HCT116 (cell line): ENCODE results near the gene RFTN1. TPM values are rescaled to one million over a fixed set of nuclear protein-coding genes. Genes with fewer than 3 reads are reported as not detected.

Experiments used
- ATAC-seq: fragments of 200-7000 bp; cut with Tn5 transposase; 2 replicates; pipeline ENCODE4 v1.9.1; 2020; ENCODE audit warnings: mild to moderate bottlenecking, moderate library complexity
- BruUV-seq: library from RNA; stranded (reverse); fragments of 400-500 nt; replicated peaks from 2 replicates; lab custom pipeline; 2021; lab: Mats Ljungman, UMichigan
- CTCF ChIA-PET: fragments of 300-600 bp; sonication (Branson Sonifier 250); formaldehyde crosslinking; loops from one replicate; lab custom pipeline; 2021; ENCODE audit warnings: antibody characterized with exemption; lab: Charles Lee
- POLR2A ChIA-PET: fragments of 300-600, 350-600 bp; sonication (Branson Sonifier 250); formaldehyde crosslinking; loops from one replicate; lab custom pipeline; 2021; ENCODE audit warnings: antibody characterized with exemption; lab: Charles Lee
- RAD21 ChIA-PET, 2 experiments: fragments of 300-600 bp; sonication (Branson Sonifier 250); formaldehyde crosslinking; loops; one replicate each; lab custom pipeline; 2023; ENCODE audit warnings: low total read pairs in 2 of 2; ENCODE audit not compliant: uncharacterized antibody in 2 of 2, unreplicated experiment in 2 of 2, low non-redundant PET in 1 of 2; lab: Charles Lee
- DNase-seq: peaks from one replicate; pipeline ENCODE4 v3.0.0-alpha.2; 2010; ENCODE audit warnings: low read depth, low spot score
- H2AFZ ChIP-seq: fragments of 200-600 bp; shearing (Covaris generic), sonication (generic); 2 replicates; pipeline ENCODE4 v1.6.1; 2017; ENCODE audit warnings: low read depth, mixed run types, mixed read lengths, antibody characterized with exemption, low read length; ENCODE audit not compliant: poor library complexity, severe bottlenecking
- H3K27ac ChIP-seq: 2 replicates; pipeline ENCODE4 v1.5.1; 2012; ENCODE audit warnings: low read depth, low read length
- H3K27me3 ChIP-seq: fragments of 200-600 bp; sonication (generic); 2 replicates; pipeline ENCODE4 v1.6.1; 2016; ENCODE audit warnings: mixed run types, low read length, mixed read lengths; ENCODE audit not compliant: insufficient read depth
- H3K36me3 ChIP-seq, 2 experiments: fragments of 200-500 bp in 1 of 2; fragments of 200-600 bp in 1 of 2; sonication (Bioruptor generic) in 1 of 2; sonication (generic) in 1 of 2; 2 replicates each; pipeline versions ENCODE4 v1.5.1 to v1.6.1; 2014 to 2016; ENCODE audit warnings: low read length in 2 of 2, inconsistent platforms in 1 of 2, mixed read lengths in 1 of 2, mixed run types in 1 of 2; ENCODE audit not compliant: insufficient read depth in 2 of 2, control insufficient read depth in 1 of 2
- H3K4me1 ChIP-seq, 2 experiments: fragments of 200-600 bp in 1 of 2; sonication (generic) in 1 of 2; 2 replicates each; pipeline versions ENCODE4 v1.5.1 to v1.6.1; 2012 to 2017; ENCODE audit warnings: low read length in 2 of 2, inconsistent platforms in 1 of 2, mild to moderate bottlenecking in 1 of 2, mixed read lengths in 1 of 2, mixed run types in 1 of 2, moderate library complexity in 1 of 2; ENCODE audit not compliant: insufficient read depth in 2 of 2, control insufficient read depth in 1 of 2
- H3K4me2 ChIP-seq: fragments of 200-600 bp; sonication (generic); 2 replicates; pipeline ENCODE4 v1.6.1; 2017; ENCODE audit warnings: mixed run types, low read length, mixed read lengths
- H3K4me3 ChIP-seq, 2 experiments: fragments of 200-600 bp in 1 of 2; sonication (generic) in 1 of 2; replicated peaks in 1 of 2; 2 replicates each; pipeline ENCODE4 v1.5.1; 2011 to 2016; ENCODE audit warnings: low read length in 2 of 2, control low read depth in 1 of 2, low read depth in 1 of 2, mild to moderate bottlenecking in 1 of 2, mixed read lengths in 1 of 2, mixed run types in 1 of 2
- H3K79me2 ChIP-seq: fragments of 200-600 bp; sonication (generic); 2 replicates; pipeline ENCODE4 v1.6.1; 2017; ENCODE audit warnings: mild to moderate bottlenecking, mixed run types, low read length, moderate library complexity, mixed read lengths; ENCODE audit not compliant: insufficient read depth
- H3K9ac ChIP-seq: fragments of 200-600 bp; sonication (generic); 2 replicates; pipeline ENCODE4 v1.6.1; 2016; ENCODE audit warnings: low read length, mixed read lengths
- H3K9me2 ChIP-seq: fragments of 200-600 bp; sonication (generic), shearing (Covaris generic); 2 replicates; pipeline ENCODE4 v1.6.1; 2017; ENCODE audit warnings: mixed run types, mild to moderate bottlenecking, moderate library complexity; ENCODE audit not compliant: insufficient read depth
- H3K9me3 ChIP-seq, 2 experiments: fragments of 200-500 bp in 1 of 2; fragments of 200-600 bp in 1 of 2; sonication (Bioruptor generic) in 1 of 2; sonication (generic) in 1 of 2; 2 replicates each; pipeline ENCODE4 v1.6.1; 2014 to 2017; ENCODE audit warnings: low read length in 2 of 2, mixed read lengths in 2 of 2, inconsistent platforms in 1 of 2, low read depth in 1 of 2, mild to moderate bottlenecking in 1 of 2, mixed run types in 1 of 2, moderate library complexity in 1 of 2; ENCODE audit not compliant: control insufficient read depth in 1 of 2, insufficient read depth in 1 of 2
- H4K20me1 ChIP-seq: fragments of 200-600 bp; sonication (generic), shearing (Covaris generic); 2 replicates; pipeline ENCODE4 v1.6.1; 2017; ENCODE audit warnings: mixed run types, mild to moderate bottlenecking, moderate library complexity; ENCODE audit not compliant: insufficient read depth
- CBX3 ChIP-seq: IDR thresholded peaks from 2 replicates; pipeline ENCODE4 v1.6.1; 2012; ENCODE audit warnings: low read depth
- CEBPB ChIP-seq: IDR thresholded peaks from 2 replicates; pipeline ENCODE4 v1.6.1; 2012; ENCODE audit warnings: low read depth
- CTCF ChIP-seq, 3 experiments: fragments of 200-600 bp in 1 of 3; sonication (generic) in 1 of 3; IDR thresholded peaks in 2 of 3; conservative IDR thresholded peaks in 1 of 3; 2 replicates each; pipeline ENCODE4 v1.5.1; 2012 to 2017; ENCODE audit warnings: low read depth in 2 of 3, low read length in 2 of 3, antibody characterized with exemption in 1 of 3, borderline replicate concordance in 1 of 3, control low read depth in 1 of 3, mild to moderate bottlenecking in 1 of 3, mixed read lengths in 1 of 3, mixed run types in 1 of 3, moderate library complexity in 1 of 3; ENCODE audit not compliant: insufficient read depth in 1 of 3
- EGR1 ChIP-seq: IDR thresholded peaks from 2 replicates; pipeline ENCODE4 v1.6.1; 2012; ENCODE audit warnings: low read depth
- ELF1 ChIP-seq: IDR thresholded peaks from 2 replicates; pipeline ENCODE4 v1.6.1; 2012; ENCODE audit warnings: low read depth, borderline replicate concordance
- EZH2 ChIP-seq: fragments of 200-600 bp; sonication (generic); IDR thresholded peaks from 2 replicates; pipeline ENCODE4 v1.6.1; 2017; ENCODE audit warnings: antibody characterized with exemption, mixed run types
- EZH2phosphoT487 ChIP-seq: fragments of 200-600 bp; IDR thresholded peaks from 2 replicates; pipeline ENCODE4 v1.6.1; 2018; ENCODE audit warnings: antibody characterized with exemption, borderline replicate concordance
- FOSL1 ChIP-seq: IDR thresholded peaks from 2 replicates; pipeline ENCODE4 v1.6.1; 2012; ENCODE audit warnings: low read depth
- JUND ChIP-seq: IDR thresholded peaks from 2 replicates; pipeline ENCODE4 v1.6.1; 2012
- POLR2A ChIP-seq: IDR thresholded peaks from 2 replicates; pipeline ENCODE4 v1.7.0; 2011; ENCODE audit warnings: borderline replicate concordance; ENCODE audit not compliant: insufficient read depth, insufficient read length; ENCODE audit errors: extremely low read depth
- RAD21 ChIP-seq: IDR thresholded peaks from 2 replicates; pipeline ENCODE4 v1.6.1; 2012; ENCODE audit warnings: low read depth, mild to moderate bottlenecking
- REST ChIP-seq: IDR thresholded peaks from 2 replicates; pipeline ENCODE4 v1.6.1; 2012; ENCODE audit warnings: low read depth
- SIN3A ChIP-seq: IDR thresholded peaks from 2 replicates; pipeline ENCODE4 v1.6.1; 2012; ENCODE audit warnings: low read depth
- SP1 ChIP-seq: IDR thresholded peaks from 2 replicates; pipeline ENCODE4 v1.6.1; 2012; ENCODE audit warnings: low read depth
- SRF ChIP-seq: IDR thresholded peaks from 2 replicates; pipeline ENCODE4 v1.6.1; 2012; ENCODE audit warnings: low read depth
- TCF7L2 ChIP-seq: IDR thresholded peaks from 2 replicates; pipeline ENCODE4 v1.7.0; 2011; ENCODE audit warnings: borderline replicate concordance, inconsistent platforms; ENCODE audit not compliant: insufficient read depth, insufficient read length; ENCODE audit errors: extremely low read depth
- YY1 ChIP-seq: IDR thresholded peaks from 2 replicates; pipeline ENCODE4 v1.6.1; 2011; ENCODE audit warnings: low read length, low read depth, moderate library complexity, mild to moderate bottlenecking; ENCODE audit not compliant: insufficient replicate concordance; ENCODE audit errors: extremely low read depth
- ZFX ChIP-seq: fragments of 450-650 bp; IDR thresholded peaks from 2 replicates; pipeline ENCODE4 v1.6.1; 2017
- intact Hi-C: fragments of 100-400 bp; cut with micrococcal nuclease; formaldehyde crosslinking; loops from 2 replicates; pipeline ENCODE4 v1.10.0; 2022
- total RNA-seq: library from RNA; stranded (reverse); gene quantifications from one replicate; pipeline ENCODE4 v1.2.1, GENCODE V29; 2021; ENCODE audit not compliant: unreplicated experiment
- TF ChIP-seq, protein P1 (sequence below): IDR thresholded peaks from 2 replicates; pipeline ENCODE4 v1.6.1; 2011; ENCODE audit warnings: mild to moderate bottlenecking, low read length, moderate library complexity; ENCODE audit not compliant: insufficient replicate concordance; ENCODE audit errors: extremely low read depth
- TF ChIP-seq, protein P2 (sequence below): IDR thresholded peaks from 2 replicates; pipeline ENCODE4 v1.6.1; 2012

Gene RFTN1
- total RNA-seq, 1 experiment from 2014 or later, result 3.9 TPM

- Histone ChIP-seq H2AFZ (no peak overlapping the region), H3K4me3 (no peak overlapping the region), H3K9ac (no peak overlapping the region), H3K27ac (no peak overlapping the region), H4K20me1 (no peaks in the 10 kb centered on the region), H3K9me2 (no peaks in the 10 kb centered on the region), H3K4me2 (no peak overlapping the region), H3K9me3 (no peaks in the 10 kb centered on the region), H3K27me3 (no peaks in the 10 kb centered on the region), H3K4me1 (no peaks in the 10 kb centered on the region), H3K79me2 (no peaks in the 10 kb centered on the region), H3K36me3 (no peaks in the 10 kb centered on the region)
- TF ChIP-seq REST (no peak), FOSL1 (no peak), EGR1 (no peak), TCF7L2 (no peak), CTCF (IDR thresholded peaks at IDR 0.05 in 2 of 3, conservative IDR thresholded peaks at IDR 0.05 in 1 of 3; ENCODE audit: borderline replicate concordance in 1 of 3, insufficient read depth in 1 of 3, low read depth in 2 of 3, low read length in 2 of 3) (no peak), RAD21 (no peak), SRF (no peak), YY1 (no peak), CBX3 (no peak), ELF1 (no peak), SIN3A (no peak), ZFX (no peak), EZH2 (no peak), SP1 (no peak), JUND (no peak), EZH2phosphoT487 (no peak), CEBPB (no peak), POLR2A (no peak)
- TF ChIP-seq, protein P1, sequence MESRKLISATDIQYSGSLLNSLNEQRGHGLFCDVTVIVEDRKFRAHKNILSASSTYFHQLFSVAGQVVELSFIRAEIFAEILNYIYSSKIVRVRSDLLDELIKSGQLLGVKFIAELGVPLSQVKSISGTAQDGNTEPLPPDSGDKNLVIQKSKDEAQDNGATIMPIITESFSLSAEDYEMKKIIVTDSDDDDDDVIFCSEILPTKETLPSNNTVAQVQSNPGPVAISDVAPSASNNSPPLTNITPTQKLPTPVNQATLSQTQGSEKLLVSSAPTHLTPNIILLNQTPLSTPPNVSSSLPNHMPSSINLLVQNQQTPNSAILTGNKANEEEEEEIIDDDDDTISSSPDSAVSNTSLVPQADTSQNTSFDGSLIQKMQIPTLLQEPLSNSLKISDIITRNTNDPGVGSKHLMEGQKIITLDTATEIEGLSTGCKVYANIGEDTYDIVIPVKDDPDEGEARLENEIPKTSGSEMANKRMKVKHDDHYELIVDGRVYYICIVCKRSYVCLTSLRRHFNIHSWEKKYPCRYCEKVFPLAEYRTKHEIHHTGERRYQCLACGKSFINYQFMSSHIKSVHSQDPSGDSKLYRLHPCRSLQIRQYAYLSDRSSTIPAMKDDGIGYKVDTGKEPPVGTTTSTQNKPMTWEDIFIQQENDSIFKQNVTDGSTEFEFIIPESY, result no peak
- TF ChIP-seq, protein P2, sequence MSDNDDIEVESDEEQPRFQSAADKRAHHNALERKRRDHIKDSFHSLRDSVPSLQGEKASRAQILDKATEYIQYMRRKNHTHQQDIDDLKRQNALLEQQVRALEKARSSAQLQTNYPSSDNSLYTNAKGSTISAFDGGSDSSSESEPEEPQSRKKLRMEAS, result no peak
- RAD21 ChIA-PET, result no interaction called here
- no TSS peak for BruUV-seq
- ATAC-seq (no peak), DNase-seq (no peak)
- intact Hi-C loops, result no loop called here
- CTCF ChIA-PET, result no interaction called here
- POLR2A ChIA-PET, result no interaction called here
These were observed 124.6 kb downstream of the RFTN1 start for GRCh38 chr3:16388850-16389441.
